ENCODE measurements around the gene RESP18. TPM values are rescaled to one million over a fixed set of nuclear protein-coding genes. Genes with fewer than 3 reads are reported as not detected.

Gene RESP18
- total and polyA plus RNA-seq, 2 of the 4 experiments (the other 2 are of a cell fraction): not detected

DNA sequence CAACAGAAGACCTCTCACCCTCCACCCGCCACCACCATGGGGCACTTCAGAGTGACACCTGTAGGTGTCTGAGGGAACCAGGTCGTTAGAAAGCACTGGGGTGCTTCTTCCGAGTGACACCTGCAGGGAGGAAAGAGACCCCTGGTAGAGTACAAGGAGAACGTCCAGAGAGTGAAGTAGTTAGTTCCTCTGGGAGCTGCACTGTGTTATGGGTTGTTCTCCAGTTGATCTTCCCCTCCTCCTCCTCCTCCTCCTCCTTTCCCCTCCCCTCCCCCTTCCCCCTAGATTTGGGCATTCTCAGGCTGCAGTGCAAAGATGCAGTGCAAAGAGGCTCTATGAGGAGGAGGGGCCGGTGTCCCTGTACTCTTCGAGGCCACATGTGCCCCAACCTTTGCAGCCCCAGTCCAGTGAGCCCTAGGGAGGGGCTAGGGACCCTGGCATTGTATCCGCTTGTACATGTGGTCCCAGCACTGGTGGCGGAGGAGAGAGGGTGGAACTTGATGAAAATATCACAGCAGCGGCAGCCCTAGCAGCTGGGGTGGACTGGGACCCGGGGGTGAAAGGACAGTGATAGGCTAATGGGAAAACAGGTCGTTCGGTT lies 52.5 kb downstream of the RESP18 start:
- Histone ChIP-seq H2AK9ac (replicated peaks; ENCODE audit: low read depth, low read length, poor library complexity) (peak overlapping the region; percentile 49), H3K23ac (ENCODE audit: low read depth, low read length) (peak overlapping the region; percentile 37; the same call in 1 of the 2 replicates), H2BK20ac (ENCODE audit: low read depth, low read length) (no peak overlapping the region), H2BK120ac (ENCODE audit: low read depth, low read length) (peak overlapping the region; percentile 36), H3K36me3 (ENCODE audit: control insufficient read depth, insufficient read depth, low read length) (peaks cover 43% of the 10 kb centered on the region), H3K9me3 (ENCODE audit: control insufficient read depth, insufficient read depth, low read length) (no peaks in the 10 kb centered on the region), H3K79me1 (ENCODE audit: low read depth in 1 of 2, low read length in 2 of 2) (peaks cover 16 to 30% of the 10 kb centered on the region in 2 experiments), H3K14ac (replicated peaks; ENCODE audit: low read depth, low read length) (peak overlapping the region; percentile 96), H2BK15ac (ENCODE audit: low read depth, low read length) (peak overlapping the region; percentile 75; the same call in 1 of the 3 replicates), H3K4me3 (ENCODE audit: insufficient read depth, low read depth, low read length) (peak overlapping the region; percentile 65), H3K4me1 (ENCODE audit: control insufficient read depth, insufficient read depth, low read length) (peaks cover 12% of the 10 kb centered on the region), H3K9me1 (ENCODE audit: insufficient read depth, low read length) (peaks cover 8% of the 10 kb centered on the region), H2BK5ac (ENCODE audit: low read depth, low read length, poor library complexity, severe bottlenecking) (peak overlapping the region; percentile 79), H3K4me2 (ENCODE audit: low read depth, low read length) (peak overlapping the region; percentile 95), H3K56ac (ENCODE audit: extremely low read depth, insufficient read depth, low read length) (peak overlapping the region; percentile 87), H2AK5ac (ENCODE audit: low read depth, low read length) (peak overlapping the region; percentile 56), H4K20me1 (ENCODE audit: insufficient read depth, low read length) (no peaks in the 10 kb centered on the region), H3K27me3 (ENCODE audit: control insufficient read depth, insufficient read depth, low read length) (no peaks in the 10 kb centered on the region), H4K91ac (ENCODE audit: insufficient read depth, low read depth, low read length) (peak overlapping the region; percentile 18), H2AFZ (replicated peaks; ENCODE audit: low read length, poor library complexity) (peak overlapping the region; percentile 90), H4K8ac (ENCODE audit: low read depth in 2 of 2, low read length in 2 of 2) (peak overlapping the region; percentile 29 to 49; a peak in 3 of 4 replicates), H4K5ac (ENCODE audit: low read depth, low read length) (peak overlapping the region; percentile 83), H3K27ac (ENCODE audit: insufficient read depth, low read length) (peak overlapping the region; percentile 82), H3K18ac (ENCODE audit: low read depth, low read length) (peak overlapping the region; percentile 80), H3K4ac (ENCODE audit: low read depth, low read length) (peak overlapping the region; percentile 44), H3K9ac (ENCODE audit: low read depth, low read length) (peak overlapping the region; percentile 85)
- ATAC-seq (ENCODE audit: low read depth) (no peak), DNase-seq (no peak)
- in situ Hi-C loops (cut with MboI; ENCODE audit: low sequenced_read_pairs) (no loop called here), dilution Hi-C loops (cut with HindIII; ENCODE audit: low sequenced_read_pairs, unreplicated experiment) (no loop called here), intact Hi-C loops (cut with micrococcal nuclease) (loop anchor here (1.0 to 5.0 kb wide), 3 partner anchors 9 to 103 kb away; partner anchors contain the start of genes ABCB6, CNPPD1 and RETREG2)
- 40% methylated on average over 1 of the region's 12 CpGs; no CpG with 5 or more reads in 1 of the 2 experiments for WGBS, 2 experiments (ENCODE audit: extremely low coverage in 2 of 2, insufficient read length in 1 of 2)
- CTCF ChIA-PET: interaction anchor here (1.1 to 3.2 kb wide), 2 partner anchors 15 to 108 kb away, joined by 3 to 29 read pairs; no protein-coding TSS in a partner anchor
- no TSS peak for BruUV-seq (replicated peaks)
- TF ChIP-seq RCOR1 (IDR thresholded peaks at IDR 0.05; ENCODE audit: insufficient replicate concordance, low read length) (peak; percentile 69), FOS (IDR thresholded peaks at IDR 0.05; ENCODE audit: low read depth, low read length) (0 out of 2 replicates have a peak, but pooled peaks have one; percentile 1), CHD1 (IDR thresholded peaks at IDR 0.05; ENCODE audit: low read depth, low read length) (0 out of 2 replicates have a peak, but pooled peaks have one; percentile 5)
- TF ChIP-seq, protein P1, sequence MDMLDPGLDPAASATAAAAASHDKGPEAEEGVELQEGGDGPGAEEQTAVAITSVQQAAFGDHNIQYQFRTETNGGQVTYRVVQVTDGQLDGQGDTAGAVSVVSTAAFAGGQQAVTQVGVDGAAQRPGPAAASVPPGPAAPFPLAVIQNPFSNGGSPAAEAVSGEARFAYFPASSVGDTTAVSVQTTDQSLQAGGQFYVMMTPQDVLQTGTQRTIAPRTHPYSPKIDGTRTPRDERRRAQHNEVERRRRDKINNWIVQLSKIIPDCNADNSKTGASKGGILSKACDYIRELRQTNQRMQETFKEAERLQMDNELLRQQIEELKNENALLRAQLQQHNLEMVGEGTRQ (IDR thresholded peaks at IDR 0.05; ENCODE audit: low read depth, low read length): no peak
- POLR2A ChIA-PET (ENCODE audit: unreplicated experiment): no interaction called here

Measured in IMR-90 (cell line).